Non-pigmented ciliary epithelial cell (primary cell): ENCODE measurements around the gene KNCN.

Source experiments
- DNase-seq: peaks from one replicate; pipeline ENCODE4 v3.0.0-alpha.2; 2010; ENCODE audit warnings: low read depth

KNCN gene

DNA sequence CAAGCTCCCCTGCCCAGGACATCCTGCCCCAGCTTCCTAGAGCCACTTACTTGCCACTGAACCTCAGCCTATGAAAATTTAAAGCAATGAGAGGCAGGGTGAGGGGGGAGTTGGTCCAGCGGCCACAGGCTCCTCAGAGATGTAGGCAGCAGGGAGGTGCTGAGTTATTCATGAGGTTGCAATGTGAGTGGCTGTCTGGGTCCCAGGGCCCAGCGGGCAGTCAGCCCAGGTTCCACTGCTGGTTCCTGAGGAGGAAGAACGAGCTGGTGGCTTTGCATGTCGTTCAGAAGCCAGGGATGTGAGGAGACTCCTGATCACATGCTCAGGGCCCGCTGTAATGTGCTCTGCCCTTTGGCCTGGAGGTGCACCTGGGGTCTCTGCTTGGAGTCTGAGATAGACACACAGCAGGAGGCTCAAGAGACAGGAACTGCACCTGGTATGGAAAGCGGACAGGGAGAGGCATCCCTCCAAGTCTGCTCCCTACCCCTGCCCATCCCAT, at the start of gene KNCN:
Gene KNCN (minus strand): TSS at position 51 of the 499 bp plus-strand sequence. CDS start 432 bp downstream, outside the sequence.
- DNase-seq = no peak

DNA sequence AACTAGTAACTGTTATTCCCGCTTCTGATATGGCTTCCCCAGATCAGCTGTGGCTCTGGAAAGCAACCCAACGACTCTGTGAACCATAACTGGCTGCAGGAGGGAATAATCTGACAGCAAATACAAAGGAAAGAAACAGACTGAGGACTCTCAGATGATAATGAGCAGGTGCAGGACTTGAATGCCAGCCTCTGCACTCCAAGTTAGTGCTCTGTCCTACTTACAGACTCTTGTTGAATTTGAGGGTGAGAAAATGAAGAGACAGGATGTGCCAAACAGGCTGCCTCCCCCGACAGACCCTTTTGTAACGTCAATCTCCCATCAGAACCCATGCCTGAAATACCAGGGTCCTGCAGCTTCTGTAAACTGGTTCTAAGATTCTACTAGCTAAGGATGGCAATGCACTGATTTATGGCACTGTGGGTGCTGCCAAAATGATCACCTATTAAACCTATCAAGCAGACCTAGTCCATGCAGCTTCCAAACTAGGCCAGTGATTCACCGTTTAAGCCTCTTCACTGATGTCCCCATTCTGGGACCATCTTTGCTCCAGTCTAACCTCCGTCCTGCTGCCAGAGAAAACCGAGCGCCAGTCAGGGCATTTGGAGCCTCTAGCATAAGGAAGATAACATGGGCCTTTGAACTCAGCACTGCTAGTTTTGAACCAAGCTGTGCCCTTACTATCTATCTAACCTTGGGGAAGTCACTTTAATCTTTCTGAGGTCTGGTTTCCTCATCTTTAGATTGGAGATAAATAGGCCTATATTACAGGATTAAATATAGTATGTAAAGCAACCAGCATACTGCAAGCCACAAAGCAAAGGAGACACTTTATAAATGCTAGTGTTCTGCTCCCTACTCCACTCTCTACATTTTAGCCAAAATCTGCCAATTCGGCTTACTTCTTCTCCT, 47.9 kb upstream of the KNCN start:
- no peak for DNase-seq

DNA sequence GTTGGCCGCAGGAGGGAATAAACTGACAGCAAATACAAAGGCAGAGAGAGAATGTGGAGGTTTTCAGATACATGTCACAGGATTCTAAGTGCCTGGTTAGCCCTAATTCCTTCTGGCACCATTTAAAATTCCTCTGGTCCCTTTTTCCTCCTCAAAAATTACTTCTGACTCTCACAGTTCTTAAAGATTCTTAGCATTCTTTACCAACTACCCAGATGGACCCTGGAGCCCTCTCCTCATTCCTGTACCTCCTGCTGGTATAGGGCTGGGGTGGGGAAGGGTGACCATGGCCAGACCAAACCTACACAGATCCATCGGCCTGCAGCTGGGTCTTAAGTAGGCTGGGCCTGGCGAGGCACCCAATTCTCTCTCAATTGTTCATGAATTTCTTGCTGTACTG, 45.4 kb upstream of the KNCN start:
- DNase-seq = no peak

DNA sequence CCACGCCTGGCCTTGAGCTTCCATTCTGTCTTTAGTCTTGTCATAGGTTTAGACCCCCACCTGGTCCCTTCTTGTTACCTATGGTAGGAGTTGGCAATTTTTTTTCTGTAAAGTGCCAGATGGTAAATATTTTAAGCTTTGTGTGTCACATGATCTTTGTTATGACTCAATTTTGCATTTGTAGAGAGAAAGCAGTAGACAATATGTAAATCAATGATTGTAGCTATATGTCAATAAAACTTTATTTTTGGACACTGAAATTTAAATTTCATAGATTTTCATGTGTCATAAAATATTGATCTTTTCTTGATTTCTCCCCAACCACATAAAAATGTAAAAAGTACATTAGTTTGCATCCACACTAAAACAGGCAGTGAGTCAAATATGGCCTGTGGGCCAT, 44.6 kb upstream of the KNCN start:
- no peak for DNase-seq

GRCh38 chr1:46595127-46595526, 43.7 kb upstream of the KNCN start:
- no peak for DNase-seq

DNA sequence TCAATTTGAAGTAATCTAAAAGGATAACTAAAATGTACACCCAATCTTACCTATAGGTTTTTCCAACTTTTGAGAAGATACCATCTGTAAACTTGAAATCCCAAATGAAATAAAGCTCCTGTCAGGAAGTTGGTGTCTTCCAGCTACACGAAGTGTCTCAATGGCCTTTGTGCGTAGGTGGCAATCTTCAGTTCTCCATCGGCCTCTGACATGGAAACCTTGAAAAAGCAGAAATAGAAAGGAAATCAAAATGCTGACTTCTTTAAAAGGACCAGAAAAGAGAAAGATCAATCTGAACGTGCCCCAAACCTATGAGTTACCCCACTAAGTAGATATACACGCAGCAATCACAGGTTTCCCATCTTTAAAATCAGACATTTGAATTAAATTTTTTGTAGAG, 42.6 kb upstream of the KNCN start:
- no peak for DNase-seq

DNA sequence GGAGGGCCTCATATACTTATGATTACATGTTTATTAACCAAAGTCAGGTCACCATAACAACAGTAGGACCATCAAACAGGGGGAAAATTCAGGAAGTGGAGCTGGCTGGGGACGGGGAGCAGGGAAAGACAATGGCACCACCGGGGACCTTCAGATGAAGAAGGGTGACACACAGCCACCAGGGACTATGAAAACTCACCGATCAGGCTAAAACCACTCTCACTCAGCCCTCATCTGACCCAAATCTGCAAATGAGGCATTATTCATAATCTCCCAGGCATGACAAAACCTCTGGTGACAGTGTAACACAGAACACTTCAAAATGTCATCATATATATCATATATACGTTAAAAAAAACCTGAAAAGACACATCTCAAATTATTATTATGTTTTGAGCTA, 41.4 kb upstream of the KNCN start:
- no peak for DNase-seq

- DNase-seq = no peak
Observed at GRCh38 chr1:46589529-46589928, 38.1 kb upstream of the KNCN start.

DNA sequence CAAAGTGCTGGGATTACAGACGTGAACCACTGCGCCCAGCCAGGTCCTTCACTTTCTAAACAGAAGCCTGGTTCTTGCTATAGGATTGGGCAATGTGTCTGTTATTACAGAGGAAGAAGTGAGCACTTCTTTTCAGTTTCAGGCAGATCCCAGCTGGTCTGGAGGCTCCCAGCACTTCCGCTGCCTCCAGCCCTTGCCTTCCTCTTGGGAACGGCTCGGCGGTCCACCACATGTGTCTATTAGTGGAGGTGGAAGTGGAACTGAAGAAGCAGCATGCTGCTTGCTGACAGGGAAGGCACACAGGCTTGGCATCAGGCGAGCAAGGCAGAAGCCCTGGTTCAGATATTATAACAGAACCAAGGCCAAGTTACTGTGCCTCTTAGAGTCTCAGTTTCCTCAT, 35.6 kb upstream of the KNCN start:
- DNase-seq = no peak

DNA sequence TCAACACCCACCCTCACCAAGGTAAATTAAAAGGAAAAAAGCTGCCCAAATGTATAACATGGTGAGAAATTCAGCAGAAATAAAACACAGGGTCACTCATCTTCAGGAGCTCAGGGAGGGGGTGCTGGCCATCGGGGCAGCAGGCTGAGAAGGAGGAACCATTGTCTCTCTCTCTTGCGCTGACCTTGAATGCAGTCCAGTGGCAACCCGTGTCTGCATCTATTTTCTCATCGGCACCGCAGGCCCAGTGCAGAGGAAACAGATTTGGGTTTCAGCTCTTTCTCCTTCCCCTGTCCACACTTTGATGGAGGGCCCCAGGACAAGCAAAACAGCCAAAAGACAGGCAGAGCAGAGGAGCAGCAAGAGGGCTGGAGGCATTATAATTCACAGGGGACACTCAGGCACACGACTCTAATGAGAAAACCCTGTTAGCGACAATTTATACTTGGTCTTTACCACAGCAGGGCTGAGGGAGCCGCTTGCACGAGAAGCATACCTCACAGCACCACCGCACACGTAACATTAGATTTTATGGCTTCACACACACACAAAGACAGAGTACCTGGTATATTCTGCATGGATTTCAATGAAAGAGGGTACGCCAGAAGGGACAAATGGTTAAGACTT, 34.0 kb upstream of the KNCN start:
- no peak for DNase-seq

DNA sequence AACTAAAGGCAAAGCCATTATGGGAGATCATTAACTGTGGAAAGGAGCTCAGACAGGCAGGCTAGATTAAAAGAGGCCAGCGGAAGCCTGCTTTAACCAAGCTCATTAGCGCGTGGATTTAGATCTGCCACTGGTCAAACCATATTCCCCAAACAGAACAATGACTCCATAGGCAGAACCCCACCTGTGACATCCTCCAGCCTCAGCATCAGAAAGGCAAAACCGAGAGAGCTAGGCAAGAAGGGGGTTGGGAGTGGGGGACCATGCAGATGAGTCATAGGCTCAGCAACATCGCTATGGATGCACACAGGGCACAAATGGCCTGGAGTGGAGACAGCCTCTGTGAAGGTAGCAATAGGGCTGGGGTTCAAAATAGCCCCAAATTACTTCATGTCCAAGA, 32.0 kb upstream of the KNCN start:
- DNase-seq = no peak

- DNase-seq = no peak
Observed at GRCh38 chr1:46582972-46583371, 31.5 kb upstream of the KNCN start.

DNA sequence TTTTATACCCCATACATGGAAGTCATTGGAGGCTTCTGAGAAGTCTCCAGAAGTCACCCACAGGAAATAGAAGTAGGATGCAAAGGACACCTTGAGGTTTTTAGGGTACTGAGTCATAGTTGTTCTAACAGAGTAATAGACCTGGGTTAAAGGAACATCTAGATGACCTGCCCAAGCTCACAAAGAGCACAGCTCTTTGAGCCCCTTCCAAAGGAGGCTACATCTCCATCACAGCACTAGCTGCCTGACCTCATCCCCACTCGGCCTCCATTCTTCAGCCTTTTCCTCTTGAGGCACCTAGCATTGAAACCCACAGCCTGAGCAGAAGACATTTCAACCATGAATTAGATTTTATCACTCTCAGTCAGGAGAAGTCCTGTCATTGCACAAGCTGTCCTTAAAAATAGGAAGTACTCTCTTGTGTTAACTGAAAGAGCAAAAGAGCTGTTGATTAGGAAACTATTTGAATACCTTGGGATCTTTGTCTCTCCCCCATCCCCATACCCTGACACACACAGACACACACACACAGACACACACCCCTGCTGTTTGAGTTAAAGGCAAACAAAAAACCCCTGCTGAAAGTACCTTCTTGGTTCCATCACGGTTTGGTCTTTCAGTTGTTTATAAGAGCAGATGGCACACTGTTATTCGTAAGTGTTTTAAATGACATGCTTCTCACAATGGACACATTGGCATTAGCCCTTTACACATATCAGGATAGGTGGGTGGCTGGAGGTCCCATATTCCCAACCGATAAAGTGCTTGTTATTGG, 30.4 kb upstream of the KNCN start:
- no peak for DNase-seq

- no peak for DNase-seq
Observed at GRCh38 chr1:46580140-46580903, 28.9 kb upstream of the KNCN start.

DNA sequence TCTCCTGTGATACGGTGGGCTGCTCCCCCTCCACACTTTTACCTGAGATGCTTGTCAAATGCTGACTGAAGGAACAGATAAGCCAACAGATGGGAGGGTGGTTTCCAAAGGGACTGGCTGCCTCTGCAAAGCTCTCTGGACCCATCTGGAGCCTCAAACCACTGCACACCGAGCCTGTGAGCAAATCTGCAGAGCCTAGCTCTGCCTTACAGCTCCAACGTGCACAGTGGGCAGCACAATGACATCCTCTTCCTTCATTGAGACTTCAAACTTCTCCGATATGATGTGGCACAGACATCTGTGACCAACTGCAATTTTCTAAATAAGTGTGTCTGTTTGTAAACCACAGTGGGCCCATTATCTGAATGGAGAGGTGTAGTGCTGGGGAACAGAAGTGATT, 26.2 kb upstream of the KNCN start:
- DNase-seq = no peak

DNA sequence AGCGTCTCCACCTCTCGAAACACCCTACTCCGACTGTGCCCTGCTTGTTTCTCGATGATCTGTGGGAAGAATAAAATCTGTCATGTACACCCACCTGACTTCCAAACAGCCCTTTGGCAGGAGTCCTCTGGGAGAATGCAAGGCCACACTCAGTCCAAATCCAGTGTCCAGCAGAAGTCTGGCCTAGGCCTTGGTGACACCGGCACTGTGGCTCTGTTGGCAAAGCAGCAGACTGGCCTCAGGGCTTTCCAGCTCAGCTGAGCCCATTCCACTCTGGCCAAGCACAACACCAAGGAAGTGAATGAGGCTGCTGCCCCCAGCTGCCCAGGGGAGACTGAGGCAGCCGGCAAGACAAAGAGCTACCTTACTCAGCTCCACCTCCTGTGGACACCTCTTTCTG, 25.1 kb upstream of the KNCN start:
- no peak for DNase-seq

DNA sequence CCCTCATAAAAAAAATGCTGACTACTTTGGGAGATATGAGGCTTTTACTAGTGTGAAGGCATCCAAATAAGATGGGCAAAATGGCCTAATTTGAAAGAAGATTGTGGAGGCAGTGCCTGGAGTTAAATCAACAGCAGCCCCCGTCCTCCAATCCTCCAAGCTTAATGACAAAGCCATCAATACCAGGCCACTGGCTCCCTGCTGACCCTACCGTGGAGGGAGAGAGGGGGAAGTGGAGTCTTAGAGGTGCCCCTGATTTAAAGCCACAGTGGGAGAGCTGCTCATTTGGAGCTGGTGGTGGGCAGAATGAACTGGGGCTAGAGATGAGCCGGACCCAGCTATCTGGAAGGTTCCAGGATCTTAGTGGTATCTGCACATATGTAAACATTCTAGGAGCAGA, 24.3 kb upstream of the KNCN start:
- no peak for DNase-seq

GRCh38 chr1:46575300-46575699, 23.9 kb upstream of the KNCN start:
- DNase-seq = no peak

- no peak for DNase-seq
Observed at GRCh38 chr1:46571691-46572225, 20.3 kb upstream of the KNCN start.

GRCh38 chr1:46569884-46570725, 18.7 kb upstream of the KNCN start:
- DNase-seq = no peak

GRCh38 chr1:46569116-46569515, 17.7 kb upstream of the KNCN start:
- no peak for DNase-seq
